Measurements from ENCODE around the gene TNKS1BP1. TPM values are rescaled to one million over a fixed set of nuclear protein-coding genes. Genes with fewer than 3 reads are reported as not detected.

TNKS1BP1 gene
- total and polyA plus RNA-seq, 9 of the 15 experiments (the other 6 are each of a cell fraction or from before 2014, with no cell fraction given) = 1.1 to 47.2 (median 10.9) TPM

DNA sequence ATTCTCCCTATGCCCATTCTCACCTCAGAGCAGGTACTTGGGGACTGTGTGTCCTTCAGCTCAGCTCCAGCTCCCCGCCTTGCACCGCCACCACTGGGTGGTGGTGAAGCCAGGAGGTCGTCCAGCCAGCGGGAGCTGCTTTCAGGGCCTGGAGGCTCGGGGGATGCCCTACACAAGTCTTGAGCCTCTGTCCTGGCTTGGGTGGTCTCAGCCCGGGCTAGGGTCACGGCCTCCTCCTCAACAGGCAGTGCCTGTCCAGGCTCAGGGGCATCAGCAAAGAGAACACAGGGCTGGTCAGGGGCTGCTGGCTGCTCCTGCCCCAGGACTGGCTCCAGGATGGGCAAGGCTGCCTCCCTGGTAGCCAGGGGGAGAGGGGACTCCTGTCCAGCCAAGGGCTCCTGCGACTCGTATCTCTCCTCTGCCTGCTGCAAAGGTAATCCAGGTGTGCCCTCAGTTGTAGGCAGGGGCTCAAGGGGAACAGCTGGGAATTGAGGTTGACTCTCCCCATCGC, 12.2 kb downstream of the TNKS1BP1 start:
- Histone ChIP-seq H3K27ac (ENCODE audit: extremely low read depth, low read depth, low read length) (no peak overlapping the region), H2AFZ (ENCODE audit: low read depth, low read length) (no peak overlapping the region), H3K79me2 (ENCODE audit: control insufficient read depth, insufficient read depth, low read length) (peaks cover 4% of the 10 kb centered on the region; the same call in 2 of the 3 replicates), H3K9me3 (replicated peaks; ENCODE audit: control insufficient read depth, insufficient read depth, low read depth, low read length) (no peaks in the 10 kb centered on the region), H3K4me2 (ENCODE audit: insufficient read depth, low read length) (no peak overlapping the region), H3K4me1 (replicated peaks in 1 of 2; ENCODE audit: control insufficient read depth in 2 of 2, insufficient read depth in 2 of 2, low read length in 2 of 2) (peaks cover 25 to 49% of the 10 kb centered on the region in 2 experiments), H3K27me3 (ENCODE audit: control insufficient read depth in 2 of 2, insufficient read depth in 2 of 2, low read length in 2 of 2) (no peaks in the 10 kb centered on the region), H3K9ac (ENCODE audit: insufficient read depth in 1 of 2, low read depth in 2 of 2, low read length in 2 of 2) (peak overlapping the region in 1 of 2 experiments; percentile 73; a peak in 2 of 4 replicates), H3K4me3 (no peak overlapping the region), H3K36me3 (ENCODE audit: control insufficient read depth, insufficient read depth, low read length) (peaks cover 83% of the 10 kb centered on the region), H3K9me1 (ENCODE audit: control insufficient read depth, insufficient read depth, low read length) (peaks cover 7% of the 10 kb centered on the region), H4K20me1 (replicated peaks; ENCODE audit: control insufficient read depth, insufficient read depth, low read length) (peaks cover 24% of the 10 kb centered on the region)
- CTCF ChIA-PET (ENCODE audit: low intra/inter-chr PET ratio) = no interaction called here
- in situ Hi-C loops (cut with MboI) (no loop called here), intact Hi-C loops (cut with micrococcal nuclease) (no loop called here)
- DNase-seq (ENCODE audit: extremely low read depth in 1 of 4, low spot score in 3 of 4) (no peak), FAIRE-seq (no peak), ATAC-seq (peak; percentile 6; the same call in 2 of the 3 replicates)
- no TSS peak for BruUV-seq (replicated peaks)
- POLR2A ChIA-PET = interaction anchor here (0.6 to 5.0 kb wide), 6 partner anchors 10 to 583 kb away, joined by 3 to 68 read pairs (median 4); partner anchors contain the start of gene TNKS1BP1
- 76% methylated on average over 9 of the region's 10 CpGs for whole genome bisulfite sequencing (ENCODE audit: insufficient coverage, low coverage, missing lambda C conversion rate)
- TF ChIP-seq, protein P1, sequence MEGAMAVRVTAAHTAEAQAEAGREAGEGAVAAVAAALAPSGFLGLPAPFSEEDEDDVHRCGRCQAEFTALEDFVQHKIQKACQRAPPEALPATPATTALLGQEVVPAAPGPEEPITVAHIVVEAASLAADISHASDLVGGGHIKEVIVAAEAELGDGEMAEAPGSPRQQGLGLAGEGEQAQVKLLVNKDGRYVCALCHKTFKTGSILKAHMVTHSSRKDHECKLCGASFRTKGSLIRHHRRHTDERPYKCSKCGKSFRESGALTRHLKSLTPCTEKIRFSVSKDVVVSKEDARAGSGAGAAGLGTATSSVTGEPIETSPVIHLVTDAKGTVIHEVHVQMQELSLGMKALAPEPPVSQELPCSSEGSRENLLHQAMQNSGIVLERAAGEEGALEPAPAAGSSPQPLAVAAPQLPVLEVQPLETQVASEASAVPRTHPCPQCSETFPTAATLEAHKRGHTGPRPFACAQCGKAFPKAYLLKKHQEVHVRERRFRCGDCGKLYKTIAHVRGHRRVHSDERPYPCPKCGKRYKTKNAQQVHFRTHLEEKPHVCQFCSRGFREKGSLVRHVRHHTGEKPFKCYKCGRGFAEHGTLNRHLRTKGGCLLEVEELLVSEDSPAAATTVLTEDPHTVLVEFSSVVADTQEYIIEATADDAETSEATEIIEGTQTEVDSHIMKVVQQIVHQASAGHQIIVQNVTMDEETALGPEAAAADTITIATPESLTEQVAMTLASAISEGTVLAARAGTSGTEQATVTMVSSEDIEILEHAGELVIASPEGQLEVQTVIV (CRISPR knock-in tag; IDR thresholded peaks at IDR 0.05; ENCODE audit: borderline replicate concordance) = no peak
- TF ChIP-seq, protein P2, sequence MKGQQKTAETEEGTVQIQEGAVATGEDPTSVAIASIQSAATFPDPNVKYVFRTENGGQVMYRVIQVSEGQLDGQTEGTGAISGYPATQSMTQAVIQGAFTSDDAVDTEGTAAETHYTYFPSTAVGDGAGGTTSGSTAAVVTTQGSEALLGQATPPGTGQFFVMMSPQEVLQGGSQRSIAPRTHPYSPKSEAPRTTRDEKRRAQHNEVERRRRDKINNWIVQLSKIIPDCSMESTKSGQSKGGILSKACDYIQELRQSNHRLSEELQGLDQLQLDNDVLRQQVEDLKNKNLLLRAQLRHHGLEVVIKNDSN (CRISPR knock-in tag; IDR thresholded peaks at IDR 0.05) = no peak
- TF ChIP-seq, protein P3, sequence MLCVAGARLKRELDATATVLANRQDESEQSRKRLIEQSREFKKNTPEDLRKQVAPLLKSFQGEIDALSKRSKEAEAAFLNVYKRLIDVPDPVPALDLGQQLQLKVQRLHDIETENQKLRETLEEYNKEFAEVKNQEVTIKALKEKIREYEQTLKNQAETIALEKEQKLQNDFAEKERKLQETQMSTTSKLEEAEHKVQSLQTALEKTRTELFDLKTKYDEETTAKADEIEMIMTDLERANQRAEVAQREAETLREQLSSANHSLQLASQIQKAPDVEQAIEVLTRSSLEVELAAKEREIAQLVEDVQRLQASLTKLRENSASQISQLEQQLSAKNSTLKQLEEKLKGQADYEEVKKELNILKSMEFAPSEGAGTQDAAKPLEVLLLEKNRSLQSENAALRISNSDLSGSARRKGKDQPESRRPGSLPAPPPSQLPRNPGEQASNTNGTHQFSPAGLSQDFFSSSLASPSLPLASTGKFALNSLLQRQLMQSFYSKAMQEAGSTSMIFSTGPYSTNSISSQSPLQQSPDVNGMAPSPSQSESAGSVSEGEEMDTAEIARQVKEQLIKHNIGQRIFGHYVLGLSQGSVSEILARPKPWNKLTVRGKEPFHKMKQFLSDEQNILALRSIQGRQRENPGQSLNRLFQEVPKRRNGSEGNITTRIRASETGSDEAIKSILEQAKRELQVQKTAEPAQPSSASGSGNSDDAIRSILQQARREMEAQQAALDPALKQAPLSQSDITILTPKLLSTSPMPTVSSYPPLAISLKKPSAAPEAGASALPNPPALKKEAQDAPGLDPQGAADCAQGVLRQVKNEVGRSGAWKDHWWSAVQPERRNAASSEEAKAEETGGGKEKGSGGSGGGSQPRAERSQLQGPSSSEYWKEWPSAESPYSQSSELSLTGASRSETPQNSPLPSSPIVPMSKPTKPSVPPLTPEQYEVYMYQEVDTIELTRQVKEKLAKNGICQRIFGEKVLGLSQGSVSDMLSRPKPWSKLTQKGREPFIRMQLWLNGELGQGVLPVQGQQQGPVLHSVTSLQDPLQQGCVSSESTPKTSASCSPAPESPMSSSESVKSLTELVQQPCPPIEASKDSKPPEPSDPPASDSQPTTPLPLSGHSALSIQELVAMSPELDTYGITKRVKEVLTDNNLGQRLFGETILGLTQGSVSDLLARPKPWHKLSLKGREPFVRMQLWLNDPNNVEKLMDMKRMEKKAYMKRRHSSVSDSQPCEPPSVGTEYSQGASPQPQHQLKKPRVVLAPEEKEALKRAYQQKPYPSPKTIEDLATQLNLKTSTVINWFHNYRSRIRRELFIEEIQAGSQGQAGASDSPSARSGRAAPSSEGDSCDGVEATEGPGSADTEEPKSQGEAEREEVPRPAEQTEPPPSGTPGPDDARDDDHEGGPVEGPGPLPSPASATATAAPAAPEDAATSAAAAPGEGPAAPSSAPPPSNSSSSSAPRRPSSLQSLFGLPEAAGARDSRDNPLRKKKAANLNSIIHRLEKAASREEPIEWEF (CRISPR knock-in tag; IDR thresholded peaks at IDR 0.05) = no peak
- no peak for TF ChIP-seq U2AF2 (optimal IDR thresholded peaks at IDR 0.05; ENCODE audit: low read depth, low read length)
- TF ChIP-seq, protein P4, sequence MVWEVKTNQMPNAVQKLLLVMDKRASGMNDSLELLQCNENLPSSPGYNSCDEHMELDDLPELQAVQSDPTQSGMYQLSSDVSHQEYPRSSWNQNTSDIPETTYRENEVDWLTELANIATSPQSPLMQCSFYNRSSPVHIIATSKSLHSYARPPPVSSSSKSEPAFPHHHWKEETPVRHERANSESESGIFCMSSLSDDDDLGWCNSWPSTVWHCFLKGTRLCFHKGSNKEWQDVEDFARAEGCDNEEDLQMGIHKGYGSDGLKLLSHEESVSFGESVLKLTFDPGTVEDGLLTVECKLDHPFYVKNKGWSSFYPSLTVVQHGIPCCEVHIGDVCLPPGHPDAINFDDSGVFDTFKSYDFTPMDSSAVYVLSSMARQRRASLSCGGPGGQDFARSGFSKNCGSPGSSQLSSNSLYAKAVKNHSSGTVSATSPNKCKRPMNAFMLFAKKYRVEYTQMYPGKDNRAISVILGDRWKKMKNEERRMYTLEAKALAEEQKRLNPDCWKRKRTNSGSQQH (CRISPR knock-in tag; IDR thresholded peaks at IDR 0.05) = no peak
- no peak for TF ChIP-seq ZNF282 (CRISPR knock-in tag; IDR thresholded peaks at IDR 0.05)
- no peak for TF ChIP-seq HNRNPUL1 (IDR thresholded peaks at IDR 0.05; ENCODE audit: low read length)
- TF ChIP-seq, protein P5, sequence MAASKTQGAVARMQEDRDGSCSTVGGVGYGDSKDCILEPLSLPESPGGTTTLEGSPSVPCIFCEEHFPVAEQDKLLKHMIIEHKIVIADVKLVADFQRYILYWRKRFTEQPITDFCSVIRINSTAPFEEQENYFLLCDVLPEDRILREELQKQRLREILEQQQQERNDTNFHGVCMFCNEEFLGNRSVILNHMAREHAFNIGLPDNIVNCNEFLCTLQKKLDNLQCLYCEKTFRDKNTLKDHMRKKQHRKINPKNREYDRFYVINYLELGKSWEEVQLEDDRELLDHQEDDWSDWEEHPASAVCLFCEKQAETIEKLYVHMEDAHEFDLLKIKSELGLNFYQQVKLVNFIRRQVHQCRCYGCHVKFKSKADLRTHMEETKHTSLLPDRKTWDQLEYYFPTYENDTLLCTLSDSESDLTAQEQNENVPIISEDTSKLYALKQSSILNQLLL (CRISPR knock-in tag; IDR thresholded peaks at IDR 0.05; ENCODE audit: borderline replicate concordance) = no peak

Measured in K562 (cell line).